ENCODE data around the gene HACD3. TPM values are rescaled to one million over a fixed set of nuclear protein-coding genes. Genes with fewer than 3 reads are reported as not detected.

The HACD3 gene
- total and polyA plus RNA-seq, 2 of the 13 experiments (the other 11 are each of a cell fraction or from before 2014, with no cell fraction given) = 73.6 to 161 TPM

GRCh38 chr15:65556622-65557021, 26.4 kb downstream of the HACD3 start (continued):
- TF ChIP-seq ZNF501 (CRISPR knock-in tag; IDR thresholded peaks at IDR 0.05) = no peak
- no peak for TF ChIP-seq PHF8 (CRISPR knock-in tag; IDR thresholded peaks at IDR 0.05)
- TF ChIP-seq TEAD3 (CRISPR knock-in tag; optimal IDR thresholded peaks at IDR 0.05; ENCODE audit: borderline replicate concordance) = no peak
- TF ChIP-seq THRA (CRISPR knock-in tag; IDR thresholded peaks at IDR 0.05; ENCODE audit: borderline replicate concordance) = no peak
- TF ChIP-seq RELA (CRISPR knock-in tag; IDR thresholded peaks at IDR 0.05) = no peak
- no peak for TF ChIP-seq KDM3A (CRISPR knock-in tag; IDR thresholded peaks at IDR 0.05; ENCODE audit: low read depth)

- in situ Hi-C loops (cut with HindIII; ENCODE audit: extremely low pct_ligation_motif_present, low pct_unique_long_range_greater_than_20kb) (no loop called here), intact Hi-C loops (cut with micrococcal nuclease; ENCODE audit: unreplicated experiment) (no loop called here)
- no peaks in the 10 kb centered on the region for H3K9me3 ChIP-seq (ENCODE audit: low read length)
- H3K36me3 ChIP-seq (replicated peaks in 1 of 2; ENCODE audit: control insufficient read depth in 1 of 2, insufficient read depth in 2 of 2, low read length in 2 of 2) = peaks cover 28 to 86% of the 10 kb centered on the region in 2 experiments
- POLR2A ChIA-PET = no interaction called here
- no TSS peak for BruUV-seq (replicated peaks)
- no peak overlapping the region for H3K4me3 ChIP-seq (replicated peaks in 1 of 3; ENCODE audit: insufficient read depth in 1 of 3, low read depth in 2 of 3, low read length in 3 of 3)
- H3K27me3 ChIP-seq (ENCODE audit: control insufficient read depth in 1 of 2, insufficient read depth in 2 of 2, low read length in 2 of 2) = no peaks in the 10 kb centered on the region
- H3K9ac ChIP-seq (ENCODE audit: insufficient read depth, low read depth, low read length) = no peak overlapping the region
- FAIRE-seq (no peak), ATAC-seq (no peak), DNase-seq (ENCODE audit: low spot score) (no peak)
- WGBS (ENCODE audit: low lambda C conversion rate) = 98% methylated on average over 5 of the region's 5 CpGs
- H2AFZ ChIP-seq (ENCODE audit: low read length) = no peak overlapping the region
- no peaks in the 10 kb centered on the region for H3K4me1 ChIP-seq (ENCODE audit: insufficient read depth, low read length)
- no peak overlapping the region for H3K4me2 ChIP-seq (ENCODE audit: low read depth, low read length)
- CTCF ChIA-PET (ENCODE audit: low intra/inter-chr PET ratio, low total read pairs) = no interaction called here
- H4K20me1 ChIP-seq (ENCODE audit: insufficient read depth, low read length) = no peaks in the 10 kb centered on the region
- H3K27ac ChIP-seq (ENCODE audit: extremely low read length, insufficient read depth, low read length) = no peak overlapping the region
- H3K79me2 ChIP-seq (ENCODE audit: insufficient read depth, low read length) = peaks cover 8% of the 10 kb centered on the region
- TF ChIP-seq STAG1 (CRISPR knock-in tag; IDR thresholded peaks at IDR 0.05) = 0 out of 2 replicates have a peak, but pooled peaks have one; percentile 5
- TF ChIP-seq ZNF12 (CRISPR knock-in tag; IDR thresholded peaks at IDR 0.05) = no peak
Measured at GRCh38 chr15:65558336-65558735, 28.1 kb downstream of the HACD3 start.

Measured in HepG2 (cell line).